ENCODE results near the gene MAVS.
"Not testable (repeated sequence)": the region's sequence is repeated elsewhere in the genome, so short reads cannot be mapped to it uniquely, and the experiment has no call there.

Gene MAVS

DNA sequence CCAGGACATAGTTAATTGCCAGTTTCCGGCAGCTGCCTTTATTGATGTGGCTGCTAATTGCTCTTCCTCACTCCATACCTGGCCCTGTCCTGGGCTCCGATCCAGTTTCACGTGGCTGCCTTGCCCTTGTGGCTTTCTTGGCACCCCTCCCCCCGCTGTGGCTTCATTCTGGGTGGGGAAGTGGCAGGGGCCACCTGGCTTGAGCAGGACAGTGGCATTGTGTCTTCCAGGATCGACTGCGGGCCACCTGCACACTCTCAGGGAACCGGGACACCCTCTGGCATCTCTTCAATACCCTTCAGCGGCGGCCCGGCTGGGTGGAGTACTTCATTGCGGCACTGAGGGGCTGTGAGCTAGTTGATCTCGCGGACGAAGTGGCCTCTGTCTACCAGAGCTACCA is 10.8 kb downstream of the MAVS start:
- no peak for DNase-seq

- no peak for DNase-seq
Measured at GRCh38 chr20:3858689-3859088, 12.1 kb downstream of the MAVS start.

GRCh38 chr20:3861191-3861590 is 14.6 kb downstream of the MAVS start:
- no peak for DNase-seq

- DNase-seq: no peak
Measured at GRCh38 chr20:3862333-3862732, 15.7 kb downstream of the MAVS start.

DNA sequence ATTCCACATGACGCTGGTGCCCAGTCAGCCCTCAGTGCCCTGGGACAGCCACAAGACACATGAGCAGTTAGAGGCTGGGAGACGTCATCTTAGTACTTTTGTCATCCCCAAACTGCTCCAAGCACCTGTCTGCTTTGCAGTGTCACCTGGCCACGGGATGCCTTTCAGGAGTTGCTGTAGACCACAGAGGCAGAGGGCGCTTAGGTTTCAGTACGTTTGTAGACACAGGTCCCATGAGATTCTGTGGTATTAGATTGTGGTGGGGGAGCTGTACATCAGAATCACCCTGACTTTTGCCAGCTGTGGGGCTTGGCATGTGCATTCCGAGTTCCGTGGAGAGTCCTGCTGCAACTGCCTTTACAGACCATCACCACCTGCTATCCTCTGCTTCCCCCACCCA is 16.7 kb downstream of the MAVS start:
- DNase-seq: no peak

DNA sequence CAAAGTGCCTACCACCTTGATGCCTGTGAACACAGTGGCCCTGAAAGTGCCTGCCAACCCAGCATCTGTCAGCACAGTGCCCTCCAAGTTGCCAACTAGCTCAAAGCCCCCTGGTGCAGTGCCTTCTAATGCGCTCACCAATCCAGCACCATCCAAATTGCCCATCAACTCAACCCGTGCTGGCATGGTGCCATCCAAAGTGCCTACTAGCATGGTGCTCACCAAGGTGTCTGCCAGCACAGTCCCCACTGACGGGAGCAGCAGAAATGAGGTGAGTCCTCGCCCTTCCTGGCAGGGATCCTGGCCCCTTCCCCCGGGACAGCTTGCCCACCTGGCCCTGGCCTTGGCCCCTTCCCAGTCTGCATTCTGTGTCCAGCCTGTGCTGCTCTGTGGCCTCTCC is 17.9 kb downstream of the MAVS start:
- DNase-seq: no peak

DNA sequence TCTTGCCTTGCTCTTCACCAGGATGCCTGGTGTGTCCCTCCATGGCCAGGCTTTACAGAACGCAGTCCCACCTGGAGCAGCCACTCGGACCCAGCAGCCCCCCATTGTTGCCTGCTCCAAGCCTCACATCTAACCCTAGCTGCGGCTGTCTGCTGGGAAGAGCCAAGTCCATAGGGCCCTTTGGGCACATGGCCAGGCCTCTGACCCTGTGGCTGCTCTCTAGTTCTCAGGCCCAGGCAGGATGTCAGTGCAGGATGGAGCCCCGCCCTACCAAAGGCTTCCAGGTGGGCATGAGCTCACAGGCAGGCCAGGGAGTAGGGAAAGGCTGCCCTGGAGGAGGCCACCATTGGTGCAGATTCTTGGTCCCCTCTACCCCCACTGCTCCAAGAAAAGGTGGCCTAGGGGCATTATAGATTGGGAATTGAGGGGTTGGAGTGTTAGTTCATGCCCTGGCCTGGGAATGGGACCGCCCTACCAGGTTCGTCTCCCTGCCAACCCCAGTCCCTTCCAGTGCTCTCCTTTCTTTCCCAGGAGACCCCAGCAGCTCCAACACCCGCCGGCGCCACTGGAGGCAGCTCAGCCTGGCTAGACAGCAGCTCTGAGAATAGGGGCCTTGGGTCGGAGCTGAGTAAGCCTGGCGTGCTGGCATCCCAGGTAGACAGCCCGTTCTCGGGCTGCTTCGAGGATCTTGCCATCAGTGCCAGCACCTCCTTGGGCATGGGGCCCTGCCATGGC is 18.7 kb downstream of the MAVS start:
- DNase-seq: no peak

- DNase-seq: no peak
Measured at GRCh38 chr20:3865887-3866407, 19.3 kb downstream of the MAVS start.

DNA sequence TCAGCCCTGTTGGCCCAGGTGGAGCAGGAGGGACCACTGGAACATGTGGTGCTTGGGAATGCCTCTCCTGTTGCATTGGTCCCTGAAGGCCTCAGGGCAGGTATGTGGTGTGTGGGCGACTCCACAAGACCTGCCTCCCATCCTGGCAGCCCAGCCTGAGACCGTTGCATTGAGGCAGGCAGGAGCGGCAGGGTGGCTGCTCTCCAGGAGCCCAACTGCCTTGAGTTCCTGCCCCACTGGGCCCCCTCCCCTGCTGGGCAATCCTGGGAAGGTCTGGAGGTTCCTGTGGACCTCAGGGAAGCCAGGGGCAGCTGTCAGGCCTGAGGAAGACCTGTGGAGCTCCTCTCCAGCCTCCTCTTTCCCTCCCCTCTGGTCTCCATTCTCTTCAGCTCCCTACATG is 19.8 kb downstream of the MAVS start:
- no peak for DNase-seq

- no peak for DNase-seq
Measured at GRCh38 chr20:3867802-3868201, 21.2 kb downstream of the MAVS start.

- no peak for DNase-seq
Measured at GRCh38 chr20:3869839-3870634, 23.4 kb downstream of the MAVS start.

DNA sequence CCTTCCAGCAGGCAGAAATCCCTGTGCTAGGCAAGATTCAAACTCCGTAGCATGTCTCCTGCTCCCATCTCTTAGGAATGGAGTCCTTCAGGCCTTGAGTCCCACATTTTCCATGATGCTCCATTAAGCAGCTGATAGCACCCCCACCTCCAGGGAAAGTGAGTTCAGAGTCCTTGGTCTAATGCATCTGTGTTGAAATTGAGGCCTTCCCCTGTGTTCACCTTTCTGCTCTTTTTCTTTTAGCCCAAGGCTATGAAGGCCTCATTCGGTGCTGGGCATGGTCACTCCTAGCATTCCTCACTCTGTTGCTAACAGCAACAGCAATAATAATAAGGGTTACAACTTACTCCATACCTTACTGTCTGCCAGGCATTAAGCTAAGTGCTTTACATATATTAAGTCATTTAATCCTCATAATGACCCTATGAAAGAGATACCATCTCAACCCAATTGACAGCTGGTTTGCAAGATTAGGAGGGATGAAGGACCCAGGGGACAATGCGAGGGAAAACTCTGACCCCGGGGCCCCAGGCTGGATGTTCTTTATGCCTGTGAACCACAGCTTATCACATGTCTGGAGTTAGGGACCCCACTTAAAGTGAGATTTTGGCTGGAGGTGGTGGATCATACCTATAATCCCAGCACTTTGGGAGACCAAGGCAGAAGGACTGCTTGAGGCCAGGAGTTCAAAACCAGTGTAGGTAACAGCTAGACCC is 25.1 kb downstream of the MAVS start:
- DNase-seq: no peak

DNA sequence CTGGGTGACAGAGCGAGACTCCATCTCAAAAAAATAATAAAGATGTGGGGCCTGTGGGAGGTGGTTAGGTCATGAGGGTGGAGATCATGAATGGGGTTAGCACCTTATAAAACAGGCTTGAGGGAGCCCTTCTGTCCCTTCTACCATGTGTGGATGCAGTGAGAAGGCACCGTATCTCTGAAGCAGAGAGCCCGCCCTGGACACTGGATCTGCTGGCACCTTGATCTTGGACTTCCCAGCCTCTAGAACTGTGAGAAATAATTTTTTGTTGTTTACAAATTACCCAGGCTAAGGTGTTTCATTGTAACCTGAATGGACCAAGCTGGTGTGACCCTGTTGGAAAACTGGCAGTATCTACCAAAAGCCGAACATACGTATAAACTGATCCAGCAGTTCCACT is 26.9 kb downstream of the MAVS start:
- no peak for DNase-seq

DNA sequence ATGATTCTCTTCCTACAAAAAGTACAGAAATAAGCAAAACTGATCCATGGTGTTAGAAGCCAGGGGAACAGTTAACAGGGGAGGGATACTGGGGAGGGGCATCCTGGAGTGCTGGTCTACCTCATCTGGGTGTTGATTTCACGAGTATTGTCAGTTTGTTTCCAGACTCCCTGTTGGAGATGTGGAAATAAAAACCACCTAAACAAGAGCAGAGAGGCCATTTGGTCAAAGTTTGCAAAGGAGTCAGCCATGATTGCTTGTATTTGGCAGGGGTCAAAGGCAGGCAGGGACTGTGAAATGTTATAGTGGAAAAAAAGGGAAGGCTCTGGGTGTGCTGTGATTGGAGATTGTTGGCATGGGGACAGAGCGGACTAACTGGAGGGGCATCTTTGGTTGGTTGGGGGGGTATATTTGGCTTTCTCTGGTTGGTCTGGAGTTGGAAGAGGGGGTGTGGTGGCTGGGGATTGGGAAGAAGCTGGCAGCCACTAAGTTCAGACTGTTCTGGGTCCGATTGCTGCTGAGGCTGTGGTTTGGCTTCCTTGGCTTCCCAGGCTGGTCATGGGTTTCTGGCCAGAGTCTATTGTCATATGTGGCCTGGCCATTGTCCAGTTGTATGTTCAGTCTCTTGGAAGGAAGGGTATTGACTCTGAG is 27.7 kb downstream of the MAVS start:
- no peak for DNase-seq

DNA sequence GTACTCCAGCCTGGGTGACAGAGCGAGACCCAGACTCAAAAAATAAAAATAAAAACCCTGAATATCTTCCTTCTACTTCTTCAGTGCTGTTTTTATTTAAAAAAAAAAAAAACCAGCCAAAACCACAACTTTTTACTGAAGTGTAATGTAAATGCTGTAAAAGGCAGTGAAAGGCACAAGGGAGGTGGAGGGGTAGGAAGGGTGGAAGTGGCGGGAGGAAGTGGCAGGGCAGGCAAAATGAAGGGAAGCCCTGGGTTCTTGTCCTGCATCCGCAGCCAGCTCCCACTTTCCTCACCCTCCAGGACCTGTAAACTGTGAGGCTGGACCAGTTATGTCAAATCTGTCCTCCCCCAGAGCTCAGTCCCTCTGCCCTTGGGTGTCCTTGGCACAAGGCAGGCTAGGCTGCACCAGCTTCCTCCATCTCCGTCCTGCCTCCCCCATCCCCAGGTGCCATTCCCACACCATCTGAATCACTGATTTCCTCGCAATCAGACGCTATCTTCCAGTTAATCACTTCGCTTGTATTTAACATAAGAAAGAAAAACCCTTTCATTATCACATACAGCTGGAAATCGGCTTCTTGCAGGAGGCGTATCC is 28.8 kb downstream of the MAVS start:
- DNase-seq: peak; percentile 36

DNA sequence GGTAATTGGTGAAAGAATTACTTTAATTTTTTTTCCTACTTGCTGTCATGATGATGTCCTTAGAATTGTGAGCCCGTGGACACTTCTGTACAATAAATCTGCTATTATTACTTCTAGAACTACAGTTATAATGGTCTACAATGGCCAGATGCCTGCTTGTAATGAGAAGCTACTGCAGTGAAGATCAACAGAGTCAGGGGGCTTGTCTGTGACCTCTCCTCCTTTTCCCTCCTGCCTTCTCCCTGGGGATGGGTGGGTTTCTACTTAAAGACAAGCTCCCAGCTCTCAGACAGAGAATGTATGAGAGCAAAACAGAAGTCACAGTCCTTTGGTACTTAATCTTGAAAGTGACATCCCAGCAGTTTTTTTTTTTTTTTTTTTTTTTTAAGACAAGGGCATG is 29.4 kb downstream of the MAVS start:
- no peak for DNase-seq

- DNase-seq: no peak
Measured at GRCh38 chr20:3876676-3877075, 30.0 kb downstream of the MAVS start.

DNA sequence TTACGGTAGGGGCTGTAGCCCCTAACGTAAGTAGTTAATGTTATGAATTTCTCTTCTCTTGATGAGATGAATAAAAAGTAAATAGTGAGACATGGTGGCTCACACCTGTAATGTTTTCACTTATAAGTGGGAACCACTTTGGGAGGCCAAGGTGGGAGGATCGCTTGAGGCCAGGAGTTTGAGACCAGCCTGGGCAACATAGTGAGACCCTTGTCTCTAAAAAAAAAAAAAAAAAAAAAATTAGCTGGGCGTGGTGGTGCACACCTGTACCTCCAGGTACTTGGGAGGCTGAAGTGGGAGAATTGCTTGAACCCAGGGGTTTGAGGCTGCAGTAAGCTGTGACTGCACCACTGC is 32.3 kb downstream of the MAVS start:
- DNase-seq: not testable (repeated sequence)

GRCh38 chr20:3885715-3886114 is 39.1 kb downstream of the MAVS start:
- no peak for DNase-seq

GRCh38 chr20:3887876-3888620 is 41.4 kb downstream of the MAVS start:
- peak; percentile 58 for DNase-seq

GRCh38 chr20:3888622-3889488 is 42.2 kb downstream of the MAVS start, which contains the start of gene PANK2:
Gene PANK2, plus strand, starts transcription at chr20:3889387.
- peak; percentile 100 for DNase-seq

Data from hematopoietic multipotent progenitor cell treated with erythropoietin and hydrocortisone succinate and interleukin-3 and kit ligand, for 4 days (in vitro differentiated cells).